Measurements from ENCODE around the gene TBL1Y.

- TF ChIP-seq EZH2 (IDR thresholded peaks at IDR 0.05; ENCODE audit: borderline replicate concordance, low read length): no peak
- no peak for TF ChIP-seq CTCF (conservative IDR thresholded peaks at IDR 0.05 in 1 of 2, IDR thresholded peaks at IDR 0.05 in 1 of 2; ENCODE audit: extremely low read depth in 1 of 2, insufficient read depth in 1 of 2, low read depth in 1 of 2, low read length in 2 of 2)
Measured at GRCh38 chrY:7013051-7013450, 102.6 kb downstream of the TBL1Y start.

All from mammary epithelial cell (primary cell).